HCT116 (cell line): Measurements from ENCODE around the gene STAT4. TPM values are rescaled to one million over a fixed set of nuclear protein-coding genes. Genes with fewer than 3 reads are reported as not detected.

Experiments
- ATAC-seq: fragments of 200-7000 bp; cut with Tn5 transposase; 2 replicates; pipeline ENCODE4 v1.9.1; 2020; ENCODE audit warnings: mild to moderate bottlenecking, moderate library complexity
- BruUV-seq: library from RNA; stranded (reverse); fragments of 400-500 nt; replicated peaks from 2 replicates; lab custom pipeline; 2021; lab: Mats Ljungman, UMichigan
- CTCF ChIA-PET: fragments of 300-600 bp; sonication (Branson Sonifier 250); formaldehyde crosslinking; loops from one replicate; lab custom pipeline; 2021; ENCODE audit warnings: antibody characterized with exemption; lab: Charles Lee
- POLR2A ChIA-PET: fragments of 300-600, 350-600 bp; sonication (Branson Sonifier 250); formaldehyde crosslinking; loops from one replicate; lab custom pipeline; 2021; ENCODE audit warnings: antibody characterized with exemption; lab: Charles Lee
- RAD21 ChIA-PET, 2 experiments: fragments of 300-600 bp; sonication (Branson Sonifier 250); formaldehyde crosslinking; loops; one replicate each; lab custom pipeline; 2023; ENCODE audit warnings: low total read pairs in 2 of 2; ENCODE audit not compliant: uncharacterized antibody in 2 of 2, unreplicated experiment in 2 of 2, low non-redundant PET in 1 of 2; lab: Charles Lee
- DNase-seq: peaks from one replicate; pipeline ENCODE4 v3.0.0-alpha.2; 2010; ENCODE audit warnings: low read depth, low spot score
- H2AFZ ChIP-seq: fragments of 200-600 bp; shearing (Covaris generic), sonication (generic); 2 replicates; pipeline ENCODE4 v1.6.1; 2017; ENCODE audit warnings: low read depth, mixed run types, mixed read lengths, antibody characterized with exemption, low read length; ENCODE audit not compliant: poor library complexity, severe bottlenecking
- H3K27ac ChIP-seq: 2 replicates; pipeline ENCODE4 v1.5.1; 2012; ENCODE audit warnings: low read depth, low read length
- H3K27me3 ChIP-seq: fragments of 200-600 bp; sonication (generic); 2 replicates; pipeline ENCODE4 v1.6.1; 2016; ENCODE audit warnings: mixed run types, low read length, mixed read lengths; ENCODE audit not compliant: insufficient read depth
- H3K36me3 ChIP-seq, 2 experiments: fragments of 200-500 bp in 1 of 2; fragments of 200-600 bp in 1 of 2; sonication (Bioruptor generic) in 1 of 2; sonication (generic) in 1 of 2; 2 replicates each; pipeline versions ENCODE4 v1.5.1 to v1.6.1; 2014 to 2016; ENCODE audit warnings: low read length in 2 of 2, inconsistent platforms in 1 of 2, mixed read lengths in 1 of 2, mixed run types in 1 of 2; ENCODE audit not compliant: insufficient read depth in 2 of 2, control insufficient read depth in 1 of 2
- H3K4me1 ChIP-seq, 2 experiments: fragments of 200-600 bp in 1 of 2; sonication (generic) in 1 of 2; 2 replicates each; pipeline versions ENCODE4 v1.5.1 to v1.6.1; 2012 to 2017; ENCODE audit warnings: low read length in 2 of 2, inconsistent platforms in 1 of 2, mild to moderate bottlenecking in 1 of 2, mixed read lengths in 1 of 2, mixed run types in 1 of 2, moderate library complexity in 1 of 2; ENCODE audit not compliant: insufficient read depth in 2 of 2, control insufficient read depth in 1 of 2
- H3K4me2 ChIP-seq: fragments of 200-600 bp; sonication (generic); 2 replicates; pipeline ENCODE4 v1.6.1; 2017; ENCODE audit warnings: mixed run types, low read length, mixed read lengths
- H3K4me3 ChIP-seq, 2 experiments: fragments of 200-600 bp in 1 of 2; sonication (generic) in 1 of 2; replicated peaks in 1 of 2; 2 replicates each; pipeline ENCODE4 v1.5.1; 2011 to 2016; ENCODE audit warnings: low read length in 2 of 2, control low read depth in 1 of 2, low read depth in 1 of 2, mild to moderate bottlenecking in 1 of 2, mixed read lengths in 1 of 2, mixed run types in 1 of 2
- H3K79me2 ChIP-seq: fragments of 200-600 bp; sonication (generic); 2 replicates; pipeline ENCODE4 v1.6.1; 2017; ENCODE audit warnings: mild to moderate bottlenecking, mixed run types, low read length, moderate library complexity, mixed read lengths; ENCODE audit not compliant: insufficient read depth
- H3K9ac ChIP-seq: fragments of 200-600 bp; sonication (generic); 2 replicates; pipeline ENCODE4 v1.6.1; 2016; ENCODE audit warnings: low read length, mixed read lengths
- H3K9me2 ChIP-seq: fragments of 200-600 bp; sonication (generic), shearing (Covaris generic); 2 replicates; pipeline ENCODE4 v1.6.1; 2017; ENCODE audit warnings: mixed run types, mild to moderate bottlenecking, moderate library complexity; ENCODE audit not compliant: insufficient read depth
- H3K9me3 ChIP-seq, 2 experiments: fragments of 200-500 bp in 1 of 2; fragments of 200-600 bp in 1 of 2; sonication (Bioruptor generic) in 1 of 2; sonication (generic) in 1 of 2; 2 replicates each; pipeline ENCODE4 v1.6.1; 2014 to 2017; ENCODE audit warnings: low read length in 2 of 2, mixed read lengths in 2 of 2, inconsistent platforms in 1 of 2, low read depth in 1 of 2, mild to moderate bottlenecking in 1 of 2, mixed run types in 1 of 2, moderate library complexity in 1 of 2; ENCODE audit not compliant: control insufficient read depth in 1 of 2, insufficient read depth in 1 of 2
- H4K20me1 ChIP-seq: fragments of 200-600 bp; sonication (generic), shearing (Covaris generic); 2 replicates; pipeline ENCODE4 v1.6.1; 2017; ENCODE audit warnings: mixed run types, mild to moderate bottlenecking, moderate library complexity; ENCODE audit not compliant: insufficient read depth
- CBX3 ChIP-seq: IDR thresholded peaks from 2 replicates; pipeline ENCODE4 v1.6.1; 2012; ENCODE audit warnings: low read depth
- CTCF ChIP-seq, 3 experiments: fragments of 200-600 bp in 1 of 3; sonication (generic) in 1 of 3; IDR thresholded peaks in 2 of 3; conservative IDR thresholded peaks in 1 of 3; 2 replicates each; pipeline ENCODE4 v1.5.1; 2012 to 2017; ENCODE audit warnings: low read depth in 2 of 3, low read length in 2 of 3, antibody characterized with exemption in 1 of 3, borderline replicate concordance in 1 of 3, control low read depth in 1 of 3, mild to moderate bottlenecking in 1 of 3, mixed read lengths in 1 of 3, mixed run types in 1 of 3, moderate library complexity in 1 of 3; ENCODE audit not compliant: insufficient read depth in 1 of 3
- EGR1 ChIP-seq: IDR thresholded peaks from 2 replicates; pipeline ENCODE4 v1.6.1; 2012; ENCODE audit warnings: low read depth
- EZH2phosphoT487 ChIP-seq: fragments of 200-600 bp; IDR thresholded peaks from 2 replicates; pipeline ENCODE4 v1.6.1; 2018; ENCODE audit warnings: antibody characterized with exemption, borderline replicate concordance
- POLR2AphosphoS5 ChIP-seq: IDR thresholded peaks from 2 replicates; pipeline ENCODE4 v1.6.1; 2011; ENCODE audit warnings: mild to moderate bottlenecking, low read depth, low read length, moderate library complexity
- SP1 ChIP-seq: IDR thresholded peaks from 2 replicates; pipeline ENCODE4 v1.6.1; 2012; ENCODE audit warnings: low read depth
- SRF ChIP-seq: IDR thresholded peaks from 2 replicates; pipeline ENCODE4 v1.6.1; 2012; ENCODE audit warnings: low read depth
- ZBTB33 ChIP-seq: IDR thresholded peaks from 2 replicates; pipeline ENCODE4 v1.6.1; 2011; ENCODE audit warnings: mild to moderate bottlenecking, low read length, moderate library complexity; ENCODE audit not compliant: insufficient replicate concordance; ENCODE audit errors: extremely low read depth
- ZFX ChIP-seq: fragments of 450-650 bp; IDR thresholded peaks from 2 replicates; pipeline ENCODE4 v1.6.1; 2017
- ZNF274 ChIP-seq: fragments of 200-500 bp; sonication (Bioruptor generic); IDR thresholded peaks from 2 replicates; pipeline ENCODE4 v1.6.1; 2014; ENCODE audit warnings: mild to moderate bottlenecking, low read depth, low read length, inconsistent platforms
- intact Hi-C: fragments of 100-400 bp; cut with micrococcal nuclease; formaldehyde crosslinking; loops from 2 replicates; pipeline ENCODE4 v1.10.0; 2022
- total RNA-seq: library from RNA; stranded (reverse); gene quantifications from one replicate; pipeline ENCODE4 v1.2.1, GENCODE V29; 2021; ENCODE audit not compliant: unreplicated experiment

Gene STAT4
- total RNA-seq, 1 experiment from 2014 or later: 2.0 TPM

- Histone ChIP-seq H3K27me3 (no peaks in the 10 kb centered on the region), H3K79me2 (no peaks in the 10 kb centered on the region), H3K9me2 (no peaks in the 10 kb centered on the region), H4K20me1 (no peaks in the 10 kb centered on the region), H3K4me1 (no peaks in the 10 kb centered on the region), H3K36me3 (peaks cover 80 to 87% of the 10 kb centered on the region in 2 experiments), H3K9me3 (no peaks in the 10 kb centered on the region), H3K27ac (no peak overlapping the region), H3K4me3 (no peak overlapping the region), H2AFZ (no peak overlapping the region), H3K4me2 (no peak overlapping the region), H3K9ac (no peak overlapping the region)
- ATAC-seq (no peak), DNase-seq (no peak)
- TF ChIP-seq POLR2AphosphoS5 (no peak), EZH2phosphoT487 (no peak), ZFX (no peak), EGR1 (no peak), CBX3 (no peak), SRF (no peak), SP1 (no peak), CTCF (IDR thresholded peaks at IDR 0.05 in 2 of 3, conservative IDR thresholded peaks at IDR 0.05 in 1 of 3; ENCODE audit: borderline replicate concordance in 1 of 3, insufficient read depth in 1 of 3, low read depth in 2 of 3, low read length in 2 of 3) (no peak), ZNF274 (no peak), ZBTB33 (no peak)
- ChIA-PET RAD21 (no interaction called here), POLR2A (no interaction called here), CTCF (no interaction called here)
- intact Hi-C loops: no loop called here
- BruUV-seq: no TSS peak
These were observed 170.1 kb downstream of the STAT4 start for GRCh38 chr2:190980630-190981209.
